ENCODE measurements around the gene METRN.

DNA sequence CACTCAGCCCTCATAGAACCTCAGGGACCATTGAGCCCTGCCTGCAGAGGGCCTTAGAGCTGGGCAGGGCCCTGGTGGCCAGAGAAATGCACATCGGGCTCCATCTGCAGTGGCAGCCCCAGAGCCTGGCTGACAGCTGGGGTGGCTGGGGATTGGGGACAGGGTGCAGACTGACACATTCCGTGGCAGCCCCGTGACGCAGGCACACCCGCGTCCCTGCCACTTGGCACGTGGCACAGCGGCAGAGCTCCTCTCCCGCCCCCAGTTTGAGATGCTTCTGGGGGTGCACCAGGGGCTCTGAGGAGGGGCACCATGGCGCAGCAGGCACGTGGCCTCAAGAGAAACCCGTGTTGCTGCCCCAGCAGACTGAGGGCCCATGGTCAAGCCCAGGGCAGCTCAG, 11.5 kb upstream of the METRN start:
- TF ChIP-seq, protein P1, sequence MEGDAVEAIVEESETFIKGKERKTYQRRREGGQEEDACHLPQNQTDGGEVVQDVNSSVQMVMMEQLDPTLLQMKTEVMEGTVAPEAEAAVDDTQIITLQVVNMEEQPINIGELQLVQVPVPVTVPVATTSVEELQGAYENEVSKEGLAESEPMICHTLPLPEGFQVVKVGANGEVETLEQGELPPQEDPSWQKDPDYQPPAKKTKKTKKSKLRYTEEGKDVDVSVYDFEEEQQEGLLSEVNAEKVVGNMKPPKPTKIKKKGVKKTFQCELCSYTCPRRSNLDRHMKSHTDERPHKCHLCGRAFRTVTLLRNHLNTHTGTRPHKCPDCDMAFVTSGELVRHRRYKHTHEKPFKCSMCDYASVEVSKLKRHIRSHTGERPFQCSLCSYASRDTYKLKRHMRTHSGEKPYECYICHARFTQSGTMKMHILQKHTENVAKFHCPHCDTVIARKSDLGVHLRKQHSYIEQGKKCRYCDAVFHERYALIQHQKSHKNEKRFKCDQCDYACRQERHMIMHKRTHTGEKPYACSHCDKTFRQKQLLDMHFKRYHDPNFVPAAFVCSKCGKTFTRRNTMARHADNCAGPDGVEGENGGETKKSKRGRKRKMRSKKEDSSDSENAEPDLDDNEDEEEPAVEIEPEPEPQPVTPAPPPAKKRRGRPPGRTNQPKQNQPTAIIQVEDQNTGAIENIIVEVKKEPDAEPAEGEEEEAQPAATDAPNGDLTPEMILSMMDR (IDR thresholded peaks at IDR 0.05), result no peak
- TF ChIP-seq POLR2A (IDR thresholded peaks at IDR 0.05), result no peak
